Measurements from ENCODE around the gene TTC21A.

Gene TTC21A

GRCh38 chr3:39176025-39176714 lies 68.7 kb downstream of the TTC21A start:
- H3K4me3 ChIP-seq (ENCODE audit: low read depth, low read length): no peak overlapping the region
- in situ Hi-C loops (cut with HindIII; ENCODE audit: low sequenced_read_pairs): loop anchor here (10.0 kb wide), 1 partner anchor 61 kb away; no protein-coding TSS in a partner anchor
- no peak for DNase-seq (ENCODE audit: low read depth)
- TF ChIP-seq CTCF (IDR thresholded peaks at IDR 0.05; ENCODE audit: low read depth, low read length, missing control alignments): no peak

- H3K4me3 ChIP-seq (ENCODE audit: low read depth, low read length): peak overlapping the region; percentile 45
- in situ Hi-C loops (cut with HindIII; ENCODE audit: low sequenced_read_pairs): loop anchor here (10.0 kb wide), 1 partner anchor 63 kb away; no protein-coding TSS in a partner anchor
- TF ChIP-seq CTCF (IDR thresholded peaks at IDR 0.05; ENCODE audit: low read depth, low read length, missing control alignments): no peak
- DNase-seq (ENCODE audit: low read depth): peak; percentile 92
These were observed 70.3 kb downstream of the TTC21A start for GRCh38 chr3:39177708-39178332.

- no peak for DNase-seq (ENCODE audit: low read depth)
- in situ Hi-C loops (cut with HindIII; ENCODE audit: low sequenced_read_pairs): loop anchor here (10.0 kb wide), 1 partner anchor 64 kb away; no protein-coding TSS in a partner anchor
- no peak overlapping the region for H3K4me3 ChIP-seq (ENCODE audit: low read depth, low read length)
- no peak for TF ChIP-seq CTCF (IDR thresholded peaks at IDR 0.05; ENCODE audit: low read depth, low read length, missing control alignments)
These were observed 71.1 kb downstream of the TTC21A start for GRCh38 chr3:39178553-39178952.

GRCh38 chr3:39180183-39180545 lies 72.7 kb downstream of the TTC21A start:
- in situ Hi-C loops (cut with HindIII; ENCODE audit: low sequenced_read_pairs): no loop called here
- no peak for DNase-seq (ENCODE audit: low read depth)
- no peak for TF ChIP-seq CTCF (IDR thresholded peaks at IDR 0.05; ENCODE audit: low read depth, low read length, missing control alignments)
- peak overlapping the region; percentile 36 for H3K4me3 ChIP-seq (ENCODE audit: low read depth, low read length)

GRCh38 chr3:39180546-39181346 lies 73.3 kb downstream of the TTC21A start:
- peak overlapping the region; percentile 36 for H3K4me3 ChIP-seq (ENCODE audit: low read depth, low read length)
- in situ Hi-C loops (cut with HindIII; ENCODE audit: low sequenced_read_pairs): no loop called here
- peak; percentile 35 for DNase-seq (ENCODE audit: low read depth)
- TF ChIP-seq CTCF (IDR thresholded peaks at IDR 0.05; ENCODE audit: low read depth, low read length, missing control alignments): peak; percentile 11

Measured in astrocyte of the cerebellum (primary cell).